ENCODE data around the gene SMYD4.
"Not testable (repeated sequence)": the region's sequence is repeated elsewhere in the genome, so short reads cannot be mapped to it uniquely, and the experiment has no call there.

Gene SMYD4

GRCh38 chr17:1829592-1830257 is at the start of gene SMYD4, which contains the start of gene RPA1:
Gene SMYD4, minus strand, starts transcription at chr17:1829902. Its CDS starts 1,908 bp downstream, at chr17:1827994.
Gene RPA1, plus strand, starts transcription at chr17:1830005. Its CDS starts 89 bp downstream, at chr17:1830094.
- peak; percentile 85 for DNase-seq

GRCh38 chr17:1878419-1879121 is 48.9 kb upstream of the SMYD4 start:
- no peak for DNase-seq

- DNase-seq: no peak
Observed at GRCh38 chr17:1875597-1875996, 45.9 kb upstream of the SMYD4 start.

GRCh38 chr17:1873418-1873817 is 43.7 kb upstream of the SMYD4 start:
- DNase-seq: no peak

- no peak for DNase-seq
Observed at GRCh38 chr17:1872976-1873375, 43.3 kb upstream of the SMYD4 start.

GRCh38 chr17:1872254-1872653 is 42.6 kb upstream of the SMYD4 start:
- DNase-seq: no peak

GRCh38 chr17:1871756-1872155 is 42.1 kb upstream of the SMYD4 start:
- DNase-seq: no peak

- DNase-seq: no peak
Observed at GRCh38 chr17:1870592-1870991, 40.9 kb upstream of the SMYD4 start.

GRCh38 chr17:1868090-1868489 is 38.4 kb upstream of the SMYD4 start:
- no peak for DNase-seq

GRCh38 chr17:1867307-1867706 is 37.6 kb upstream of the SMYD4 start:
- no peak for DNase-seq

GRCh38 chr17:1865252-1866037 is 35.7 kb upstream of the SMYD4 start:
- peak; percentile 4 for DNase-seq

- no peak for DNase-seq
Observed at GRCh38 chr17:1861391-1862010, 31.8 kb upstream of the SMYD4 start.

- DNase-seq: no peak
Observed at GRCh38 chr17:1860978-1861377, 31.3 kb upstream of the SMYD4 start.

- DNase-seq: not testable (repeated sequence)
Observed at GRCh38 chr17:1856462-1856861, 26.8 kb upstream of the SMYD4 start.

GRCh38 chr17:1853698-1854097 is 24.0 kb upstream of the SMYD4 start:
- no peak for DNase-seq

GRCh38 chr17:1852327-1852726 is 22.6 kb upstream of the SMYD4 start:
- no peak for DNase-seq

GRCh38 chr17:1847191-1847590 is 17.5 kb upstream of the SMYD4 start:
- no peak for DNase-seq

GRCh38 chr17:1843947-1844346 is 14.2 kb upstream of the SMYD4 start:
- no peak for DNase-seq

- no peak for DNase-seq
Observed at GRCh38 chr17:1839516-1839915, 9.8 kb upstream of the SMYD4 start.

GRCh38 chr17:1834380-1835149 is 4.9 kb upstream of the SMYD4 start:
- DNase-seq: no peak

- DNase-seq: no peak
Observed at GRCh38 chr17:1830288-1830687, 586 bp upstream of the SMYD4 start.

- peak; percentile 9 for DNase-seq
Observed at GRCh38 chr17:1829216-1829591, 498 bp downstream of the SMYD4 start.

Measured in HCEC 1CT (cell line).